H54 (cell line): Measurements from ENCODE around the gene AQP10.
"Not testable (repeated sequence)": the region's sequence is repeated elsewhere in the genome, so short reads cannot be mapped to it uniquely, and the experiment has no call there.

Experiments used
- DNase-seq: peaks from one replicate; pipeline ENCODE4 v3.0.0; 2011; ENCODE audit warnings: low spot score, mixed read lengths; ENCODE audit not compliant: insufficient read length
- FAIRE-seq: peaks from 3 replicates; lab custom pipeline; 2011; peaks lifted over from hg19 to GRCh38; lab: Jason Lieb, UNC
- POLR2A ChIP-seq: IDR thresholded peaks from 2 replicates; pipeline ENCODE4 v1.6.1; 2011; ENCODE audit warnings: low read depth, mild to moderate bottlenecking, low read length

The AQP10 gene

GRCh38 chr1:154313066-154313356, 7.9 kb upstream of the AQP10 start:
- FAIRE-seq (no peak), DNase-seq (no peak)
- TF ChIP-seq POLR2A: no peak

GRCh38 chr1:154314226-154314625, 6.7 kb upstream of the AQP10 start:
- not testable (repeated sequence) for FAIRE-seq, DNase-seq

GRCh38 chr1:154316704-154317103, 4.2 kb upstream of the AQP10 start:
- DNase-seq: no peak
- TF ChIP-seq POLR2A: no peak
- FAIRE-seq: no peak

GRCh38 chr1:154318386-154318785, 2.5 kb upstream of the AQP10 start:
- DNase-seq (no peak), FAIRE-seq (no peak)
- no peak for TF ChIP-seq POLR2A

- not testable (repeated sequence) for FAIRE-seq, DNase-seq
These were observed 679 bp downstream of the AQP10 start for GRCh38 chr1:154321609-154321934.

GRCh38 chr1:154323493-154323892, 2.6 kb downstream of the AQP10 start:
- no peak for FAIRE-seq
- DNase-seq: no peak
- no peak for TF ChIP-seq POLR2A

GRCh38 chr1:154324241-154324640, 3.3 kb downstream of the AQP10 start:
- DNase-seq: no peak
- no peak for FAIRE-seq
- no peak for TF ChIP-seq POLR2A

GRCh38 chr1:154324669-154325582, 4.0 kb downstream of the AQP10 start, which contains the start of gene ATP8B2:
Gene ATP8B2, plus strand, starts transcription at chr1:154325525. Its CDS starts 2,617 bp downstream, at chr1:154328142.
- peak; percentile 87 for DNase-seq
- peak; percentile 40 for TF ChIP-seq POLR2A
- FAIRE-seq: no peak

- DNase-seq (peak; percentile 88), FAIRE-seq (no peak)
- peak; percentile 53 for TF ChIP-seq POLR2A
These were observed 5.0 kb downstream of the AQP10 start for GRCh38 chr1:154325583-154326545.

GRCh38 chr1:154326546-154327465, 5.9 kb downstream of the AQP10 start:
- TF ChIP-seq POLR2A: no peak
- FAIRE-seq: no peak

GRCh38 chr1:154327466-154328317, 6.8 kb downstream of the AQP10 start:
- no peak for TF ChIP-seq POLR2A
- DNase-seq: no peak

More at GRCh38 chr1:154326546-154327465, 5.9 kb downstream of the AQP10 start:
- peak; percentile 70 for DNase-seq

More at GRCh38 chr1:154327466-154328317, 6.8 kb downstream of the AQP10 start:
- no peak for FAIRE-seq
